Globus pallidus (tissue), 1 donor: Measurements from ENCODE around the gene RAP2C.

ENCODE experiments used
- DNase-seq: peaks from one replicate; pipeline ENCODE4 v3.0.0-alpha.2; 2015; ENCODE audit warnings: low spot score

Gene RAP2C

DNA sequence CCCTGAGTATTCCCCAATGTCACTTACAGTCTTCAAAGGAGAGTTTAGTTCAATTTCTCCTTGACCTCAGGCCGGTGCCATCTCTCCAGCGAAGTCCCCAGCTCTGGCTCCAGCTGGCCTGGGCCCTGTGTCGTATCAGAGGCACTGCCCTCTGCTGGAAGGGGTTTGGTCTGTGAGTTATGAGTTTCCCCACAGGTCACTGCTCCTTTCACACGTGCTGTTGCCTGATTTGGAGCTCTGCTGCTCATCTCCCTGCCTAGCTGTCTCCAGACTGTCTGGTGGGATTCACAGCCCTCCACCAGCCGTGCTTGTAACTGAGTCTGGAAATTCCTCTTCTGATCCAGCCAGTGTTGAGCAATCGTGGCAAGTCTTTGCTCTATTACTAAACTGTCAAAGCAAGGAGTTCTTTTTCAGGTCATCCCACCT, at the start of gene RAP2C:
Gene RAP2C (minus strand): TSS at position 105 of the 426 bp plus-strand sequence. CDS start 2,179 bp downstream, outside the sequence.
- peak; percentile 78 for DNase-seq

- DNase-seq, result no peak
Measured at GRCh38 chrX:132267392-132267791, 48.1 kb upstream of the RAP2C start.

DNA sequence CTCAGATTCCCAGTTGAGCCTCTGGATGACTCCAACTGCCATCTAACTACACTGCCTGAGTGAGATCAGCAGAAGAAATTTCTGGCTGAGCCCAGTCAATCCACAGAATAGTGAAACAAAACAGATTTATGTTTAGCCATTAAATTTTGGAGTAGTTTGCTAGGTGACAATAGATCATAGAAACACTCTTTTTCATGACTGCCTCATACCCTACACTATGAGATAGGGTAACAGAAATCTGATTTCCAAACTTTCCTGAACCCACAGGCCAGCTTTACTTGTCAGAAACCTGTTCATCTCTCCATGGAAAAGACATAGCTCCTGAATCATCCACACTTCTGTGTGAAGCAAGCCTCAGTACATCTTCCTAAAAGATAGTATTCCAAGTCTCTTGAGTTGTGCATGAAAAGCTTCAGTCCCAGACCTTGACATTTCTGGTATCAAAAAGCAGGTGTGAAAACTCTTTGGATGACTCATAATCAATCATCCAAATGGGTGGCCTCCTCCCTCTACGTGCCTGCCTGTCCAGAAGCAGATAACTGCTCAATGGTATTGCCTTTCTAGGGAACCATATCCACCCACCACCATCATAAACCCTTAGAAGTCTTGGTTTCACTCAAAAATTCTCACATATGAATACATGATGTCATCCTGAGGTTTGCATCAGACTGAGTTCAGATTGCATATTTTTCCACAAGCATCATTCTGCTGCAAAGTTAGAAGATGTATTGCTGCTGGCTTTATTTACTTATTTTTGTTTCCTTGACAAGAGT, 47.5 kb upstream of the RAP2C start:
- DNase-seq, result no peak

- no peak for DNase-seq
Measured at GRCh38 chrX:132263127-132263526, 43.9 kb upstream of the RAP2C start.

- DNase-seq, result no peak
Measured at GRCh38 chrX:132258509-132258908, 39.3 kb upstream of the RAP2C start.

GRCh38 chrX:132257116-132257515, 37.9 kb upstream of the RAP2C start:
- DNase-seq, result no peak

DNA sequence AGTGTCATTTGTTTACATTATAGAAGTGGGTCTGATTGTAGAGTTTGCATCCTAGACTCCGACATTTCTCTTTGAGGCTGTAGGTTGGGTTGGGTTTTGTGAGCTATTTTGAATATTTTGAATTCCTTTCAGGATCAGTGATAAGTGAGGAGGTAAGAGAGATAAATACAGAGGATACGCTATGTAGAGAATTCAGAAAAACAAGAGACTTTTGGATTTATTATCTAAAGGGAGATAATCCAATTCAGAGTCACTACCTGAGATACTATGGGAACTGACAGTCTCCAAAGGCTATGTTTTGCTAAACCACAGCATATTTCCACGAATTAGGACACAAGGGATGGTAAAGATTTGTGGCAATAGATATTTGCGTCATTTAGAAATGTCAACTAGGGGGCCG, 16.9 kb upstream of the RAP2C start:
- DNase-seq, result no peak

GRCh38 chrX:132235488-132235887, 16.2 kb upstream of the RAP2C start:
- no peak for DNase-seq

DNA sequence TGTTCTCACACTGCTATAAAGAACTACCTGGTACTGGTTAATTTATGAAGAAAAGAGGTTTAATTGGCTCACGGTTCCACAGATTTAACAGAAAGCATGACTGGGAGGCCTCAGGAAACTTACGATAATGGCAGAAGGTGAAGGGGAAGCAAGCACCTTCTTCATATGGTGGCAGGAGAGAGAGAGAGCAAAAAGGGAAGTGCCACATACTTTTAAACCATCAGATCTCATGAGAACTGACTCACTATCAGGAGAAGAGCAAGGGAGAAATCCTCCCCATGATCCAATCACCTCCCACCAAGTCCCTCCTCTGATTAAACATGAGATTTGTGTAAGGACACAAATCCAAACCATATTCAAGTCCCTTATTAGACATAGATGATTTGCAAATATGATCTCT, 12.3 kb upstream of the RAP2C start:
- DNase-seq, result no peak

DNA sequence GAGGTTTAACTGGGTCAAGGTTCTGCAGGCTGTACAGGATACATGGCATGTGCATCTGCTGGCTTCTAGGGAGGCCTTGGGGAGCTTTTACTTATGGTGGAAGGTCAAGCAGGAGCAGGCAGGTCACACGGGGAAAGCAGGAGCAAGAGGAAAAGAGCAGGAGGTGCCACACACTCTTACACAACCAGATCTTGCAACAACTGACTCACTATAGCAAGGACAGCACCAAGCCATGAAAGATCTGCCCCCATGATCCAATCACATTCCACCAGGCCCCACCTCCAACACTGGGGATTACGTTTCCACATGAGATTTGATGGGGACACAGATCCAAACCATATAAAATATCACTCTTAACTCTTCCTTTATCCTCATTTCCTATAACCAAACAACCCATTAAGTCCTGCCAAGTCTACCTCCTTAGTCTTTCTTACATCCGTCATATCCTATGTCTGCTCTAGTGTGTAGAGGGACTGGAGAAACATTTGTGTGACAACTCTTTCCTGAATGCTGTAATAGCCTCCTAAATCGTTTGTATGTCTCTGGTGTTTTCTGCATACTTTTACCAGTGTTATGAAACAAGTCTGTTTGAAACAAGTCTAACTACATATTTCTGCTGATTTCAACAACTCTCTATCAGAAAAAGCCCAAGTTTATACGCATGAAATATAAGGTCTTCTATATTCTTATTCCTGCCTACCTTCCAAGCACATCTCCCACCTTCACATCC, 8.3 kb upstream of the RAP2C start:
- DNase-seq, result no peak

GRCh38 chrX:132226169-132226568, 6.9 kb upstream of the RAP2C start:
- no peak for DNase-seq

GRCh38 chrX:132218100-132218812, 991 bp downstream of the RAP2C start:
- peak; percentile 82 for DNase-seq

- DNase-seq, result peak; percentile 38
Measured at GRCh38 chrX:132217203-132218073, 1.8 kb downstream of the RAP2C start.

DNA sequence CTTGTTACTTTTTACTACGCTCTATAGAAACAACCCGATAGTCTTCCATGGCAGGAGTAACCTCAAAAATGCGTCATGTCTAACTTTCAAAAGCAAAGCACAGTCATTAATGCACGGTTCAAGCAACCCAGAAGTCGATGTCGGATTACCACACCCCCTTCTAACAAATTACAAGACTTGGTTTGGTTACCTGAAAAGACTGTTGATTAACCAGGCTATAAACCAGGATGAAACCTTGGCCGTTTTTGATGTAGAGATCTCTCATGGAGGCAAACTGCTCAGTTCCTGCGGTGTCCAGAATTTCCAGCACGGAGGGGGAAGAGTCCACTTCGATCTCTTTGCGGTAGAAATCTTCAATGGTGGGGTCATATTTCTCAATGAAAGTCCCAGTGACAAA, 2.4 kb downstream of the RAP2C start:
- DNase-seq, result no peak

GRCh38 chrX:132216283-132216682, 3.0 kb downstream of the RAP2C start:
- DNase-seq, result no peak

- DNase-seq, result no peak
Measured at GRCh38 chrX:132214518-132214917, 4.7 kb downstream of the RAP2C start.

DNA sequence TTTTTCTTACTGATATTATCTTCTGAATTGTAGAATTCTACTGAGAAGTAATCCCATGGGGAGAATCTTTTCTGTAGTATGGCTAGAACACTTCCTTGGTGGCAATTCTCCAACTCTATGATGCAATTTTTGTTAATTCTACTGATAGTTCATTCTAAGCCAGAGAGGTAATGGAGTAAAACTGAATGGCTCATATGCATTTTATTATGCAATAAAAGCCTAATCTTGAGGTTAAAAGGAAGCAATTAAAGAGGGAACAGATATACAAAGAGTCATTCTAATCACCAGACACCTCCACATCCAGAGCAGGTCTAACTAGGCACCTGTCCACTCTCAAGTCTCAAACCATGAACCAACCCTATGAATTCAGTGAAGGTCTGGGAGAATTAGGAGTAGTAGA, 9.7 kb downstream of the RAP2C start:
- DNase-seq, result no peak

DNA sequence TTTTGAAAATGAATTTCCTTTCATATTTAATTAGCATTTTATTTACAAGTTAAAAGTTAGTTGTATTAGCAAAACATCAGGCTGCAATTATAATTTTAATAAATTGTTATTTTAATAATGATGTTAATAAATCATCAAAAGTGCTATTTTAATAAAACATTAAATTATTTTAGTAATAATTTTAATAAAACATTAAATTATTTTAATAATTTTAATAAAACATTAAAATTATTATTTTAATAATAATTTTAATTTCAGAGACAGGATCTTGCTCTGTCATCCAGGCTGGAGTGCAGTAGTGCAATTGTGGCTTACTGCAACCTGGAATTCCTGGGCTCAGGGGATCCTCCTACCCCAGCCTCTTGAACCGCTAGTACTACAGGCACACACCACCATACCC, 10.8 kb downstream of the RAP2C start:
- no peak for DNase-seq

- DNase-seq, result no peak
Measured at GRCh38 chrX:132207996-132208395, 11.3 kb downstream of the RAP2C start.

- DNase-seq, result no peak
Measured at GRCh38 chrX:132206259-132206658, 13.0 kb downstream of the RAP2C start.

- DNase-seq, result no peak
Measured at GRCh38 chrX:132204629-132205028, 14.6 kb downstream of the RAP2C start.

GRCh38 chrX:132200976-132201375, 18.3 kb downstream of the RAP2C start:
- no peak for DNase-seq
